ACHN (cell line): ENCODE data around the gene MAJIN.
A peak's percentile ranks its signal among the peaks of the same experiment; 100 is the strongest.

ENCODE experiments used
- DNase-seq: peaks from one replicate; pipeline ENCODE4 v3.0.0-alpha.2; 2015
- in situ Hi-C: cut with HindIII; loops from 2 replicates; pipeline ENCODE4 v1.10.0; 2017; ENCODE audit warnings: low sequenced_read_pairs, low pct_ligation_motif_present, low pct_unique_long_range_greater_than_20kb

MAJIN gene

DNA sequence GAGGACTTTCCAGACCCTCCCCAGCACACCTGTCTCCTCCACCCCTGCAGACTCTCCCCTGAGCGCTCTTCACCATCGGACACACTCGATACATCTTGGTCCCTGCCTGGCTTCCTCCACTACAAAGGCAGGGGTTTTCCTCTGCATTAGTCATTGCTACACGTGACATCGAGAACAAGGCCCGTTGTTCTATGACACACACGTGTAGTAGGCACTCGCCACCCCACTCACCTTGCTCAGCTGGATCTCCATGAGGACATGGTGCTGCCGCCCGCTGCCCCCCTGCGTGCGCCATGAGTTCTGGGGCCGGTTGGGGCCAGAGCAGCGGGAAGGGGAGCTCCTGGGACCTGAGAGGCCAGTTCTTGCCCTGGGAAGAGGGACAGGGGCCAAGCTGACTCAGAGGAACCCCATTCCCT lies 71.6 kb downstream of the MAJIN start:
- in situ Hi-C loops = no loop called here
- DNase-seq = no peak

GRCh38 chr11:64898541-64898940 lies 73.4 kb downstream of the MAJIN start:
- in situ Hi-C loops = no loop called here

GRCh38 chr11:64898076-64898445 lies 73.8 kb downstream of the MAJIN start:
- DNase-seq = no peak
- in situ Hi-C loops = no loop called here

More at GRCh38 chr11:64898541-64898940, 73.4 kb downstream of the MAJIN start:
- no peak for DNase-seq

DNA sequence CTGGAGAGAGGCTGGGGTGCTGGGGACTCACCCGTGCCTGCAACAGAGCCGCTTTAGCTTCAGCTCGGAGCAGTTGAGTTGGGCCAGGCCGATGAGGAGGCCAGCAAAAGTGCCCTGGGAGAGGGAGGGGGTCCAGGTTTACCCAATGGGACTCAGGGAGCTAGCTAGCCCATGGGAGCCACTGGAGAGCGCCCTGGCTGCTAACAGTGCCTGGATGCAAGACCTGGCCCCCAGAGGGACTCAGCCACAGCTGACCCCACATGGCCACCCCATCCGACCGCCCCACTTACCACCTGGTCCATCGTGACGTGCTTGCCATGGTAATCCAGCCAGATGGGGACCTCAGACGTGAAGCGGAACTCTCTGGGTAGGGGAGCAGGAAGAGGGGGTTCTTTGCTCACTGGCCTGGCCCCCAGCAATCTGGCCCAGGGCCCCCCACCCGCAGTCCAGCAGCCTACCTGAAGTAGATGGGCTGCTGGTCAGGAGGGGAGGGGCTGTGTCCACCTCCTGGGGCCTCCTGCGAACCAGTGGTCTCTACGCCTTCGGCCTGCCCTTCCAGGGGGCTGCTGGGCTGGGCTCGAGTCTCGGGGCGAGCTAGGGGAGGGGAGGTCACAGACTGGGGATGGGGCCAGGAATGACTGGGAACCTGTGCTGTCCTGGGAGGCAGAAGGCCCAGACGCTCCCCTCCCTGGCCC lies 74.4 kb downstream of the MAJIN start:
- in situ Hi-C loops = no loop called here
- DNase-seq = no peak

DNA sequence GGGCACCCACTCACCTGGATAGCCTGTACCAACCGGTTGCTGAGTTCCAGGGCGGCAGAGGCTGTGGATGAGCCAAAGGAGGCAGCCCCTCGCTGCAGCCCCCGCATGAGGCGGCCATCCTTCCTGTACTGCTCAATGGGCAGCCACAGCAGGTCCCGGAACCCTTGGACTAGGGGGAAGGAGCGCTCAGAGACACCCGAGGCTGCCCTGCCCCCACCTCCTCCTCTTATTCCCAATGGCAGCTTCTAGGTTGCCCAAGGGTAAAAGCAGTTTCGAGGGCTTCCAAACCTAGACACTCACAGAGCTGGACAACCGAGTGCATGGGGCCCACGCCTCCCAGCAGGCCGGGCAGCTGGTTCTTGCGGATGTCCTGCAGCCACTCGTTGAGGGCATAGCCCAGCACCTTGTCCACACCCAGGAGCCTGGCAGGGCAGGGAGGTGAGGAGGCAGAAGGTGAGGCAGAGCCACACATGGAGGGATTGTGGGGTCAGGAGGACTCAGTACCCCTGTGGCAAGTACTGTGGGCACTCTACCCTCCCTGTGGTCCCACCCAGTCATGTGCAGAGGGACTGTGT lies 75.4 kb downstream of the MAJIN start:
- in situ Hi-C loops = no loop called here
- DNase-seq = no peak

- in situ Hi-C loops = loop anchor here (5.0 kb wide), 1 partner anchor 43 kb away; no protein-coding TSS in a partner anchor
- no peak for DNase-seq
These were observed 77.0 kb downstream of the MAJIN start for GRCh38 chr11:64894812-64895452.

GRCh38 chr11:64894070-64894811 lies 77.7 kb downstream of the MAJIN start:
- in situ Hi-C loops = loop anchor here (5.0 kb wide), 1 partner anchor 42 kb away; no protein-coding TSS in a partner anchor
- DNase-seq = peak; percentile 65

DNA sequence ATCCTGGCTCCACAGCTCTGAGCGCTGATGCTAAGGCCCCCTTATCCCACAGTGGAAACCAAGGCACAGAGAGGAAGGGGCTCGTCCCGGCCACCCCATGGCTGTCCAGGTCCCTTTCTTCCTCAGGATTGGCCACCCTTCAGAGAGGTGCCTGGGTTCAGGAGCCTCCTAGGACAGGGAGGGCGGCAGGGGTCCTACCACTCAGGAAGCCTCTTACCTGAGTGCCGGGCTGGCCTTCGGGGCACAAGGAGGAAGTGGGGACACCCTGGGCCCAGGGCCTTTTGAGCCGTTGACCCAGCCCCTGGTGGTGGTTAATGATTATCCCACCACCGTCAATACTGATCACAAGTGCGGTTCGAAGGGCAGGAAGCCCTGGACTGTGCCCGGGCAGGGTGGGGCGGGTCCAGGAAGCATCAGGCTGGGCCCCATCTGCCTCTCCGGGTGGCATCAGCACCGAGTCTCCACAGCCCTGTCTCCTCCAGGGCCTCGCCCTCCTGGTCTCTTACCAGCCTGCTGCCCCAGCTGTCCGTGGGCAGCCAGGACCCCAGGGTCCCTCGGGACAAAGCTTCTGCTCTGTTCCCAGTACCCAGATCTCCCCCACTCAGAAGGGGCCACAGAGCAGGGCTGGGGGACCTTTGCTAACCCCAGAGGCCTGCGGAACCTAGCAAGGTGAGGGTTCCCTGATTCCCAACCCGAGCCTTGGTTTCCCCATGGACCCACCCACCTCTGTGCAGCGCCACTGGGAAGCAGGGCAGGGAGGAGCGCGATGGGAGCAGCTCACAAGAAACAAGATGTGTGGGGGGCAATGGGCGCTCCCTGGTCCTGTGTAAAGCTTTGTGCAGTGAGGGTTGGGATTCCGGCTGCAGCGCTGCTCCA lies 78.5 kb downstream of the MAJIN start:
- in situ Hi-C loops = loop anchor here (5.0 kb wide), 1 partner anchor 41 kb away; no protein-coding TSS in a partner anchor

GRCh38 chr11:64892838-64893193 lies 79.1 kb downstream of the MAJIN start:
- no peak for DNase-seq
- in situ Hi-C loops = loop anchor here (5.0 kb wide), 1 partner anchor 41 kb away; no protein-coding TSS in a partner anchor

More for the DNA sequence above, 78.5 kb downstream of the MAJIN start:
- DNase-seq = peak; percentile 60

GRCh38 chr11:64892411-64892831 lies 79.5 kb downstream of the MAJIN start:
- in situ Hi-C loops = loop anchor here (5.0 kb wide), 1 partner anchor 40 kb away; no protein-coding TSS in a partner anchor
- DNase-seq = no peak

GRCh38 chr11:64891880-64892279 lies 80.0 kb downstream of the MAJIN start:
- no peak for DNase-seq
- in situ Hi-C loops = loop anchor here (5.0 kb wide), 1 partner anchor 40 kb away; no protein-coding TSS in a partner anchor

GRCh38 chr11:64891215-64891848 lies 80.6 kb downstream of the MAJIN start:
- no peak for DNase-seq
- in situ Hi-C loops = loop anchor here (5.0 kb wide), 1 partner anchor 39 kb away; no protein-coding TSS in a partner anchor

GRCh38 chr11:64890522-64890939 lies 81.4 kb downstream of the MAJIN start:
- in situ Hi-C loops = loop anchor here (5.0 kb wide), 1 partner anchor 38 kb away; no protein-coding TSS in a partner anchor
- DNase-seq = no peak

GRCh38 chr11:64888729-64889511 lies 83.0 kb downstream of the MAJIN start:
- in situ Hi-C loops = no loop called here
- peak; percentile 52 for DNase-seq

GRCh38 chr11:64888406-64888728 lies 83.5 kb downstream of the MAJIN start:
- in situ Hi-C loops = no loop called here
- no peak for DNase-seq
